Upper lobe of left lung (tissue), 6 donors: ENCODE results near the gene ATAD1. TPM values are rescaled to one million over a fixed set of nuclear protein-coding genes. Genes with fewer than 3 reads are reported as not detected.

Experiments
- ATAC-seq, 2 donors: fragments of 200-7000 bp; cut with Tn5 transposase; one replicate each; pipeline ENCODE4 v1.9.1; 2022; ENCODE audit warnings: mild to moderate bottlenecking in 2 of 2, moderate library complexity in 2 of 2; ENCODE audit not compliant: low FRiP score in 2 of 2
- DNase-seq, 2 donors: peaks; one replicate each; pipeline ENCODE4 v3.0.0-alpha.2; 2019 to 2020
- H3K27ac ChIP-seq, 4 donors: fragments of 200-600 bp; sonication (generic); one replicate each; pipeline ENCODE4 v1.5.1; 2016 to 2019
- H3K27me3 ChIP-seq, 4 donors: fragments of 200-600 bp; sonication (generic); one replicate each; pipeline ENCODE4 v1.5.1; 2017 to 2019
- H3K36me3 ChIP-seq, 4 donors: fragments of 200-600 bp; sonication (generic); one replicate each; pipeline ENCODE4 v1.5.1; 2016 to 2019
- H3K4me1 ChIP-seq, 4 donors: fragments of 200-600 bp; sonication (generic); one replicate each; pipeline ENCODE4 v1.5.1; 2018 to 2019
- H3K4me3 ChIP-seq, 4 donors: fragments of 200-600 bp; sonication (generic); one replicate each; pipeline ENCODE4 v1.5.1; 2017 to 2019; ENCODE audit warnings: mild to moderate bottlenecking in 2 of 4, moderate library complexity in 1 of 4
- H3K9me3 ChIP-seq, 4 donors: fragments of 200-600 bp; sonication (generic); one replicate each; pipeline ENCODE4 v1.5.1; 2018 to 2019
- EP300 ChIP-seq, 4 donors: sonication (generic); formaldehyde crosslinking; IDR thresholded peaks; one replicate each; pipeline ENCODE4 v1.5.1; 2017; ENCODE audit warnings: antibody characterized with exemption in 4 of 4, control low read depth in 2 of 4
- POLR2A ChIP-seq, 4 donors: fragments of 450-650 bp; IDR thresholded peaks; one replicate each; pipeline ENCODE4 v1.5.1; 2016 to 2017; ENCODE audit warnings: antibody characterized with exemption in 4 of 4, mild to moderate bottlenecking in 2 of 4
- POLR2AphosphoS5 ChIP-seq, 2 donors: sonication (generic); formaldehyde crosslinking; IDR thresholded peaks; one replicate each; pipeline ENCODE4 v1.5.1; 2017; ENCODE audit warnings: antibody characterized with exemption in 2 of 2
- WGBS, 2 donors: methylation state at CpG; one replicate each; pipeline ENCODE4 v1.1.5; 2017 to 2018; 5-methylcytosine and 5-hydroxymethylcytosine counted together
- total RNA-seq, 6 donors: library from RNA; depleted of rRNA in 4 of 6; stranded (reverse); fragments of >200 nt in 4 of 6; gene quantifications; one replicate each; pipeline versions ENCODE4 v1.1.0 to v1.2.1, GENCODE V29; 2016 to 2021
- TF ChIP-seq, protein P1 (sequence below), 6 experiments: fragments of 450-650 bp in 4 of 6; fragments of 200-600 bp in 2 of 6; sonication (generic) in 2 of 6; IDR thresholded peaks; one replicate each; pipeline ENCODE4 v1.5.1; 2016 to 2019; ENCODE audit warnings: antibody characterized with exemption in 6 of 6
- donor health status: DM: no; HTN: no; CAD: no; lungs with moderate emphysema.
- donor health status: DM: no; HTN: yes; CAD: no; lungs with severe emphysema.

ATAD1 gene
- total RNA-seq, 6 donors from 2014 or later = 6.3 to 66.9 (median 36.2) TPM

DNA sequence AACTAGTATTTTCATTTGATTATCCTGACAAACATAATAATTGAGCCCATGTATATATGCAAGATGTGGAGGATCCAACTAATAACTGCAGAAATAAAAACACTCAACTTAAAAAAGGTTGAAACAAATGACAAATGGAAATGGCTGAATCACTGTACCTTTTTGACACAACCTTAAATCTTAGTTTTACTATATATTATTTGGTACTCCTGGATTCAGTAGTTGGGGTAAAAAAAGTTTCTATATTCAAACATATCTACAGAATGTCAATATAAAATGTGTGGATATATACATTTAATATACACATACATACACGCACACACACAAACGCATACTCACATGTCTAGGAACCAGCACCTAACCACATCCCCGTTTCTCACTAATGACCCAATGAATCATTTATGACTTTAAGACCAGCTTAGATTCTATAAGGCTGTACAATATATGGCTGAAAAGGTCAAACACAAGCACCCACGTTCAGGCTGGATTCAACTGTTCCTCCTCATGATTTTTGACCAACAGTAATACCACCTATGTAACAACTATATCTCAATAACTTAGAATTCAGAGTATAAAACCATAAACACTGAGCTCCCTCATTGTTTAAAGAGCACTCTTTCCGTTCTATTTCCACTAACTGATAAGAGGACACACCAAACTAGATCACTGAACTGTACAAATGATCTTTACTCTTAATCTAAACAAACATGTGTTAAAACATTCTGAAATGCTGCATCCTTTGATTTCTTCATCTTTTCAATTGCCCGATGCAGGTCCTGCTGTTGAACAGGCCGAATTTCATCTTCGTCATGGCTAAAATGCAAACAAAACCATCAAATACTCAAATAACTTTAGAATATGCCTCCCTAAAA, 63.8 kb downstream of the ATAD1 start:
- WGBS, 2 donors = 82 to 85% methylated on average over 8 of the region's 8 CpGs
- no peak overlapping the region for H3K4me3 ChIP-seq
- no peaks in the 10 kb centered on the region for H3K27me3 ChIP-seq
- no peak for DNase-seq
- no peak for TF ChIP-seq POLR2A (IDR thresholded peaks at IDR 0.05)
- TF ChIP-seq POLR2AphosphoS5 (IDR thresholded peaks at IDR 0.05) = no peak
- TF ChIP-seq EP300 (IDR thresholded peaks at IDR 0.05) = no peak
- TF ChIP-seq, protein P1, sequence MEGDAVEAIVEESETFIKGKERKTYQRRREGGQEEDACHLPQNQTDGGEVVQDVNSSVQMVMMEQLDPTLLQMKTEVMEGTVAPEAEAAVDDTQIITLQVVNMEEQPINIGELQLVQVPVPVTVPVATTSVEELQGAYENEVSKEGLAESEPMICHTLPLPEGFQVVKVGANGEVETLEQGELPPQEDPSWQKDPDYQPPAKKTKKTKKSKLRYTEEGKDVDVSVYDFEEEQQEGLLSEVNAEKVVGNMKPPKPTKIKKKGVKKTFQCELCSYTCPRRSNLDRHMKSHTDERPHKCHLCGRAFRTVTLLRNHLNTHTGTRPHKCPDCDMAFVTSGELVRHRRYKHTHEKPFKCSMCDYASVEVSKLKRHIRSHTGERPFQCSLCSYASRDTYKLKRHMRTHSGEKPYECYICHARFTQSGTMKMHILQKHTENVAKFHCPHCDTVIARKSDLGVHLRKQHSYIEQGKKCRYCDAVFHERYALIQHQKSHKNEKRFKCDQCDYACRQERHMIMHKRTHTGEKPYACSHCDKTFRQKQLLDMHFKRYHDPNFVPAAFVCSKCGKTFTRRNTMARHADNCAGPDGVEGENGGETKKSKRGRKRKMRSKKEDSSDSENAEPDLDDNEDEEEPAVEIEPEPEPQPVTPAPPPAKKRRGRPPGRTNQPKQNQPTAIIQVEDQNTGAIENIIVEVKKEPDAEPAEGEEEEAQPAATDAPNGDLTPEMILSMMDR (IDR thresholded peaks at IDR 0.05) = no peak
- H3K27ac ChIP-seq = no peak overlapping the region
- ATAC-seq = no peak
- no peaks in the 10 kb centered on the region for H3K9me3 ChIP-seq
- H3K36me3 ChIP-seq = peaks cover 0 to 40% (median 6%) of the 10 kb centered on the region in 4 donors
- H3K4me1 ChIP-seq = peaks cover 0 to 4% (median 0%) of the 10 kb centered on the region in 4 donors

DNA sequence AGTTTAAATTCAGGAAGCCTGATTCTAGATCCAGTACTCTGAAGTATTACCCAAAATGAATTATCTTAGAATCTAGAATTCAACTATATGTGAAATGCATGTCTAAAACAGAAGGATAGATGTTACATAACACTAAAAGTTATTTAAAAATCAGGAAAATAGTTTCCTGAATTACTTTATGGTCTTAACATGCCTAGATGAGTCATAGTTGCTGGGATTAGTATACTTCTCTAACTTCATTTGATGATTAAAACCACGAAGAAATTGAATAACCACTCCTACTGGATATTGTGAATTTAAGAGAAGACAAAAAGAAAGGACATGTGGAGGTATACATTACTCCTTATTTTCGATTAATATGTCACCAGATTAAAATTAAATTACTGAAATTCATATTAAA, 65.5 kb downstream of the ATAD1 start:
- no peak for DNase-seq
- 83 to 86% methylated on average over 2 of the region's 2 CpGs for WGBS, 2 donors
- no peak for ATAC-seq
- TF ChIP-seq POLR2AphosphoS5 (IDR thresholded peaks at IDR 0.05) = no peak
- TF ChIP-seq, protein P1 (IDR thresholded peaks at IDR 0.05) = no peak
- TF ChIP-seq EP300 (IDR thresholded peaks at IDR 0.05) = no peak
- TF ChIP-seq POLR2A (IDR thresholded peaks at IDR 0.05) = no peak
- Histone ChIP-seq H3K27me3 (no peaks in the 10 kb centered on the region), H3K4me1 (peaks cover 0 to 4% (median 0%) of the 10 kb centered on the region in 4 donors), H3K27ac (no peak overlapping the region), H3K36me3 (peaks cover 3 to 57% (median 11%) of the 10 kb centered on the region in 4 donors), H3K4me3 (no peak overlapping the region), H3K9me3 (no peaks in the 10 kb centered on the region)

DNA sequence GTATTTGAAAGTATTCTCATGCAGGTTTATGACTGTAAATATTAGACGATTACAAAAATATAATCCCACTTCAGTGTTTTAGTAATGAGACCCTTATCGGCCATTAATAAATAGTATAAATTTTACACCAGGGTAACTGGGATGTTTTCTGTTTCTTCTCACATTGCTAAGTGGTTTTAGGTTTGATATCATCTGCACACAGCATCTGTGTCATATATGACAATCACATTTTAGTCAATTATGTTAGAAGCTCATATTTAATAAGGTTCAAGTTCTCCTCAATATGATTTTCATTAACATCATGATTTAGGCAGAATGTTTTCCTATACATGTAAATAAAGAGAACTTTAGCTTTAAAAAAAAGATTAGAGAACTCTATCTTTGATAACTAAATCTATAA, 66.8 kb downstream of the ATAD1 start:
- TF ChIP-seq POLR2A (IDR thresholded peaks at IDR 0.05) (no peak), EP300 (IDR thresholded peaks at IDR 0.05) (no peak), POLR2AphosphoS5 (IDR thresholded peaks at IDR 0.05) (no peak)
- TF ChIP-seq, protein P1 (IDR thresholded peaks at IDR 0.05) = no peak
- 95 to 96% methylated on average over 2 of the region's 2 CpGs for WGBS, 2 donors
- DNase-seq = no peak
- H3K4me1 ChIP-seq = peaks cover 0 to 4% (median 0%) of the 10 kb centered on the region in 4 donors
- H3K4me3 ChIP-seq = no peak overlapping the region
- no peaks in the 10 kb centered on the region for H3K9me3 ChIP-seq
- H3K27ac ChIP-seq = no peak overlapping the region
- H3K36me3 ChIP-seq = peaks cover 3 to 66% (median 12%) of the 10 kb centered on the region in 4 donors
- no peaks in the 10 kb centered on the region for H3K27me3 ChIP-seq
- ATAC-seq = no peak

DNA sequence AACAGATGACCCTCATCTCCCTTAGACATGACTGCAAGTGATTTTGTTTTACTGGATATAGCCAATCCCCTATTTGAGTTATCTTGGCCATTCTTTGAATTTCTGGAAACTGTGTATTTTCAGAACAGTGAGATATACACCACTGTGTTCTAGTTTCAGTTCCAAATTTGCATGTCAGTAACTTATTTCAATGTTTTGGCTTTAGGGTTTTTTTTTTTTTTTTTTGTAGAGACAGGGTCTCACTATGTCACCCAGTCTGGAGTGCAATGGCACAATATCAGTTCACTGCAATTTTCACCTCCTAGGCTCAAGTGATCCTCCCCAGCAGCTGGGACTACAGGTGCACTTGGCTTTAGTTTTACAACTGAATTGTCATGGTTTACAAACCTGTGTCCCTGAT, 67.2 kb downstream of the ATAD1 start:
- H3K4me1 ChIP-seq = peaks cover 0 to 4% (median 0%) of the 10 kb centered on the region in 4 donors

More for the DNA sequence above, 67.2 kb downstream of the ATAD1 start:
- Histone ChIP-seq H3K27me3 (no peaks in the 10 kb centered on the region), H3K4me3 (no peak overlapping the region), H3K36me3 (peaks cover 3 to 66% (median 12%) of the 10 kb centered on the region in 4 donors), H3K27ac (peak overlapping the region in 1 of 4 donors; percentile 65), H3K9me3 (no peaks in the 10 kb centered on the region)
- DNase-seq = no peak
- ATAC-seq = no peak
- TF ChIP-seq, protein P1 (IDR thresholded peaks at IDR 0.05) = no peak
- TF ChIP-seq POLR2AphosphoS5 (IDR thresholded peaks at IDR 0.05) = no peak
- no peak for TF ChIP-seq POLR2A (IDR thresholded peaks at IDR 0.05)
